Fibroblast of lung (primary cell): Measurements from ENCODE around the gene TM9SF1. TPM values are rescaled to one million over a fixed set of nuclear protein-coding genes. Genes with fewer than 3 reads are reported as not detected.

Source experiments
- DNase-seq, 2 donors: peaks; one replicate each; pipeline versions ENCODE4 v3.0.0 to v3.0.0-alpha.2; 2010; ENCODE audit warnings: low read depth in 2 of 2
- H2AFZ ChIP-seq: 2 replicates; pipeline ENCODE4 v1.5.1; 2012; ENCODE audit warnings: low read length, control low read depth, inconsistent platforms
- H3K27ac ChIP-seq: 2 replicates; pipeline ENCODE4 v1.5.1; 2011; ENCODE audit warnings: low read length, control low read depth; ENCODE audit not compliant: insufficient read depth
- H3K27me3 ChIP-seq: 2 replicates; pipeline ENCODE4 v1.5.1; 2011; ENCODE audit warnings: mild to moderate bottlenecking, low read length; ENCODE audit not compliant: control insufficient read depth, insufficient read depth
- H3K36me3 ChIP-seq: 2 replicates; pipeline ENCODE4 v1.5.1; 2011; ENCODE audit warnings: low read length; ENCODE audit not compliant: control insufficient read depth, insufficient read depth
- H3K4me1 ChIP-seq: 2 replicates; pipeline ENCODE4 v1.5.1; 2011; ENCODE audit warnings: low read length; ENCODE audit not compliant: control insufficient read depth, insufficient read depth; ENCODE audit errors: extremely low read depth
- H3K4me2 ChIP-seq: 2 replicates; pipeline ENCODE4 v1.5.1; 2011; ENCODE audit warnings: low read length, control low read depth; ENCODE audit not compliant: insufficient read depth; ENCODE audit errors: extremely low read depth
- H3K4me3 ChIP-seq, 4 experiments: fragments of 200-600 bp in 1 of 4; sonication (generic) in 1 of 4; replicated peaks in 1 of 4; 2 replicates each; pipeline ENCODE4 v1.5.1; 2011 to 2016; ENCODE audit warnings: low read length in 4 of 4, low read depth in 3 of 4, mild to moderate bottlenecking in 3 of 4, control low read depth in 2 of 4, inconsistent platforms in 1 of 4, mixed read lengths in 1 of 4; ENCODE audit not compliant: insufficient read depth in 1 of 4; ENCODE audit errors: control extremely low read depth in 1 of 4
- H3K79me2 ChIP-seq: 2 replicates; pipeline ENCODE4 v1.5.1; 2012; ENCODE audit warnings: mild to moderate bottlenecking, low read length, inconsistent platforms; ENCODE audit not compliant: control insufficient read depth, insufficient read depth
- H3K9ac ChIP-seq: 2 replicates; pipeline ENCODE4 v1.5.1; 2011; ENCODE audit warnings: mild to moderate bottlenecking, low read length, control low read depth; ENCODE audit not compliant: insufficient read depth
- H3K9me3 ChIP-seq: 2 replicates; pipeline ENCODE4 v1.5.1; 2012; ENCODE audit warnings: low read depth, low read length; ENCODE audit not compliant: control insufficient read depth, insufficient read depth
- H4K20me1 ChIP-seq: 2 replicates; pipeline ENCODE4 v1.5.1; 2011; ENCODE audit warnings: low read length; ENCODE audit not compliant: control insufficient read depth, insufficient read depth; ENCODE audit errors: extremely low read depth
- EZH2 ChIP-seq: IDR thresholded peaks from 2 replicates; pipeline ENCODE4 v1.5.1; 2012; ENCODE audit warnings: low read length, control low read depth, mild to moderate bottlenecking; ENCODE audit errors: missing control alignments
- polyA plus RNA-seq, 2 donors: library from polyadenylated mRNA; depleted of rRNA in 1 of 2; stranded (reverse) in 1 of 2; unstranded in 1 of 2; fragments of >200 nt; gene quantifications; 2 replicates each; pipeline ENCODE4 v1.2.1, GENCODE V29; 2011 to 2012; ENCODE audit warnings: missing spikeins in 1 of 2
- total RNA-seq: library from RNA; depleted of rRNA; stranded (reverse); fragments of >200 nt; gene quantifications from 2 replicates; pipeline ENCODE4 v1.2.1, GENCODE V29; 2014
- TF ChIP-seq, protein P1 (sequence below), 2 donors: IDR thresholded peaks in 1 of 2; conservative IDR thresholded peaks in 1 of 2; 1 replicate in 1 of 2; 2 replicates in 1 of 2; pipeline ENCODE4 v1.5.1; 2011 to 2012; ENCODE audit warnings: low read length in 2 of 2, control low read depth in 1 of 2, inconsistent platforms in 1 of 2, low read depth in 1 of 2, mild to moderate bottlenecking in 1 of 2

The TM9SF1 gene
- total and polyA plus RNA-seq, 2 donors (not counting 1 experiment from before 2014, with no cell fraction given), result 61.6 to 65.1 TPM

DNA sequence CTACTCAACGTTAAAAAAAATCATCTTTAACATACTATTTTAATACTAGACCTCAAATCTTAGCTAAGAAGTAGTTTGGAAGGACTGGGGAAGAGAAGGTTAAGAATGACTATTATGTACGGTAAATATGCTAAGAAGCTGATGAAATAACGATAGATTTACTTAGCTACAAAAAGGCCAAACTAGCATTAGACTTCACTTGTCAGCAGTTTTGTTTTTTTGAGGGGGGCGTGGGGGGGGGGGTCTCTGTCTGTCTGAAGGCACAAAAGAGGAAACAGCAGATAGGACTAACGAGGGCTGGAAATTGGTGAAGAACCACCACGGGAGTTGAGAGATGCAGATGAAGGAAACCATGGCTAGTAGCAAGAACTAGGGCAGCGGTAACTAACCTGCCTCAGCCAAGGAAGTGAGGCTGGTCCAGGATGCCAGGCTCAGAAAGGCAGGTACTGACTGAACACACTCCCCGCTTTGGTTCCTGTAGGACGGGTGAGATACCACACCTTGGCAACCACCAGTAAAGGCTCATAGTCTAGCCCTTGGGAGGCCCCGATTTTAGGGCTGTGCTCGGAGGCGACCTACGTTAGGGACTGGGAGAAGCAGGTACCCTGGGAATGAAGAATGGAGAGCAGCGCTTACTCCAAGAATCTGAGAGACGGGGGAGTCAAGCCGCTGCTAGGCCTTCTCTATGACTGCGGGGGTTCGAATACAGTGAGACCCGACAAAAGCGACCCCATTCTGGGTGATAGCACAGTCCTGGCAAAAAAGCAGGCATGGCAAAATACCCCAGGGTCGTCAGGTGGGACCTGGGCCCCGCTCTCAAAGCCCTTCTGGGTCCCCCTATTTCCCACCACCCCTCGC lies 36.3 kb upstream of the TM9SF1 start:
- H3K36me3 ChIP-seq, result peaks cover 6% of the 10 kb centered on the region
- peak overlapping the region; percentile 57 for H3K4me2 ChIP-seq
- H3K27ac ChIP-seq, result peak overlapping the region; percentile 89
- TF ChIP-seq, protein P1, sequence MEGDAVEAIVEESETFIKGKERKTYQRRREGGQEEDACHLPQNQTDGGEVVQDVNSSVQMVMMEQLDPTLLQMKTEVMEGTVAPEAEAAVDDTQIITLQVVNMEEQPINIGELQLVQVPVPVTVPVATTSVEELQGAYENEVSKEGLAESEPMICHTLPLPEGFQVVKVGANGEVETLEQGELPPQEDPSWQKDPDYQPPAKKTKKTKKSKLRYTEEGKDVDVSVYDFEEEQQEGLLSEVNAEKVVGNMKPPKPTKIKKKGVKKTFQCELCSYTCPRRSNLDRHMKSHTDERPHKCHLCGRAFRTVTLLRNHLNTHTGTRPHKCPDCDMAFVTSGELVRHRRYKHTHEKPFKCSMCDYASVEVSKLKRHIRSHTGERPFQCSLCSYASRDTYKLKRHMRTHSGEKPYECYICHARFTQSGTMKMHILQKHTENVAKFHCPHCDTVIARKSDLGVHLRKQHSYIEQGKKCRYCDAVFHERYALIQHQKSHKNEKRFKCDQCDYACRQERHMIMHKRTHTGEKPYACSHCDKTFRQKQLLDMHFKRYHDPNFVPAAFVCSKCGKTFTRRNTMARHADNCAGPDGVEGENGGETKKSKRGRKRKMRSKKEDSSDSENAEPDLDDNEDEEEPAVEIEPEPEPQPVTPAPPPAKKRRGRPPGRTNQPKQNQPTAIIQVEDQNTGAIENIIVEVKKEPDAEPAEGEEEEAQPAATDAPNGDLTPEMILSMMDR (conservative IDR thresholded peaks at IDR 0.05 in 1 of 2, IDR thresholded peaks at IDR 0.05 in 1 of 2; ENCODE audit: low read depth in 1 of 2, low read length in 2 of 2), result no peak
- no peak for TF ChIP-seq EZH2
- H3K9me3 ChIP-seq, result no peaks in the 10 kb centered on the region
- H4K20me1 ChIP-seq, result no peaks in the 10 kb centered on the region
- peaks cover 15% of the 10 kb centered on the region for H3K4me1 ChIP-seq
- peaks cover 70% of the 10 kb centered on the region for H3K79me2 ChIP-seq
- peak overlapping the region; percentile 89 for H2AFZ ChIP-seq
- DNase-seq, result no peak
- H3K4me3 ChIP-seq, result peak overlapping the region; percentile 66 to 82 (median 73)
- H3K9ac ChIP-seq, result peak overlapping the region; percentile 76
- no peaks in the 10 kb centered on the region for H3K27me3 ChIP-seq

DNA sequence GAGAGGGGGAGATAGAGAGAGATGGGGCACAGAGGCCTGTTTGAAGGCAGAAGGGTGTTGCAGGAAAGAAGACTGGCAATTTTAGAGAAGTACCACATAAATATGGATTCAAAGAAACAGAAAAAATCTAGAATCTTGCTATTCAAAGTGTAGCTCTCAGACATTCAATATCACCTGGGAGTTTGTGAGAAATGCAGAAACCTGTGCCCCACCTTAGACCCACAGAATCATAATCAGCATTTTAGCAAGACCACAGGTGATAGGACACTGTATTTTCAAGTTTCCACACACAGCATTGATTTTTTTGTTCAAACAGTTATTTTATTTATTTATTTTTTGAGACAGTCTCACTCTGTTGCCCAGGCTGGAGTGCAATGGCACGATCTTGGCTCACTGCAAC lies 33.7 kb upstream of the TM9SF1 start:
- no peak overlapping the region for H2AFZ ChIP-seq
- no peaks in the 10 kb centered on the region for H4K20me1 ChIP-seq
- no peaks in the 10 kb centered on the region for H3K27me3 ChIP-seq
- H3K4me2 ChIP-seq, result no peak overlapping the region
- H3K9ac ChIP-seq, result no peak overlapping the region
- H3K79me2 ChIP-seq, result peaks cover 69% of the 10 kb centered on the region
- DNase-seq, result no peak
- H3K36me3 ChIP-seq, result peaks cover 3% of the 10 kb centered on the region
- no peaks in the 10 kb centered on the region for H3K9me3 ChIP-seq
- TF ChIP-seq EZH2, result no peak
- TF ChIP-seq, protein P1 (conservative IDR thresholded peaks at IDR 0.05 in 1 of 2, IDR thresholded peaks at IDR 0.05 in 1 of 2; ENCODE audit: low read depth in 1 of 2, low read length in 2 of 2), result no peak
- no peak overlapping the region for H3K4me3 ChIP-seq
- peaks cover 14% of the 10 kb centered on the region for H3K4me1 ChIP-seq
- no peak overlapping the region for H3K27ac ChIP-seq

DNA sequence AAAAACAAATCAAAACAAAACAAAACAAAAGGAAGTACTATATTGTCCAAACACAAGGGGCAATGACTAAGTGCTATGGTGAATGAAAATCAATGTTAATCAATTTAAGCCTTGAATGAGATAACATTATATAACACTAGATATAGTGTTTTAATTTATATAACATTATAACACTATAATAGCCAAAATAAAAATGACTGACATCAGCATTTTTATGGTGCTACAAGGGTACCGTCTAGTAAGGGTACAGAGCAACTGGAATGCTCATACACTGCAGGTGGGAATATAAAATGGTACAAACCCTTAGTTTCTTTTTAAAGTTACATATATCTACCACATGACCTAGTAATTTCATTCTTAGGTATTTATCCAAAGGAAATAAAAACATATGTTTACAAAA lies 31.2 kb upstream of the TM9SF1 start:
- no peak overlapping the region for H3K9ac ChIP-seq
- H3K4me3 ChIP-seq, result no peak overlapping the region
- H3K4me1 ChIP-seq, result peaks cover 8% of the 10 kb centered on the region
- H3K27me3 ChIP-seq, result no peaks in the 10 kb centered on the region
- TF ChIP-seq EZH2, result no peak
- TF ChIP-seq, protein P1 (conservative IDR thresholded peaks at IDR 0.05 in 1 of 2, IDR thresholded peaks at IDR 0.05 in 1 of 2; ENCODE audit: low read depth in 1 of 2, low read length in 2 of 2), result no peak
- H4K20me1 ChIP-seq, result no peaks in the 10 kb centered on the region
- DNase-seq, result no peak
- peaks cover 3% of the 10 kb centered on the region for H3K36me3 ChIP-seq
- peaks cover 64% of the 10 kb centered on the region for H3K79me2 ChIP-seq
- no peak overlapping the region for H3K4me2 ChIP-seq
- H3K9me3 ChIP-seq, result no peaks in the 10 kb centered on the region
- H2AFZ ChIP-seq, result no peak overlapping the region
- no peak overlapping the region for H3K27ac ChIP-seq
